HG02571 (cell line): ENCODE results near the gene VAV2.

Source experiments
- ATAC-seq: cut with Tn5 transposase; IDR thresholded peaks from one replicate; pipeline ENCODE4 v1.9.1; 2021; ENCODE audit warnings: mild to moderate bottlenecking, moderate library complexity; ENCODE audit not compliant: unreplicated experiment

The VAV2 gene

GRCh38 chr9:133955821-133956411 is 36.2 kb downstream of the VAV2 start:
- ATAC-seq: no peak

DNA sequence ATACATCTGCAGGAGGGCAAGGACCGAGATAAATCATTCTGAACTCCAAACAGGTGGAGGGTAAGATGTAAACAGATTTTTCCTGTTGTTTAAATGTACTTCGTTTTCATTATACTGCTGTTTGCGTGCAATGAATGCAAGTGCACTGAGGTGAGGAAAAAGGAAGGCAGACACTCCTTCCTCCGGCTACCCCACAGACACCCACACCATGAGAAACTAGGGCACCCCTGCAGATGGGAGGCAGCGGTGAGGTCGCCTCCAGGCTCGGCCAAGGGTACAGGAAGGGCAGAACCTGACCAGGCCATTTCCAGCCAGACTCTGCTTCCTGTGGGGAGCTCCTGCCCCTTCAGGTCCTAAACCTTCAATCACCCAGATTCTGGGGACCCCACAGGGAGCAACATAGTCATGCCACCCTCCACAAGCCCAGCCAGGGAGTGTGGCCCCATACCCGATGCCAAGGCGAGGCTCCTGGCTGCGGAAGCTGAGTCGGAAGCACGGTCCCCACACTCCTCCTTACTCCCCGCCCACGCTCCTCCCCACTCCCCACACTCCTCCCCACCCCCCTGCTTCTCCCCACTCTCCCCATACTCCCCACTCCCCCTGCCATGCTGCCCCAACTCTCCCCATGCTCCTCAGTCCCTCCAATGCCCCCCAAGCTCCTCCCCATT is 37.1 kb downstream of the VAV2 start:
- no peak for ATAC-seq

GRCh38 chr9:133953976-133954709 is 38.0 kb downstream of the VAV2 start:
- ATAC-seq: no peak

GRCh38 chr9:133953621-133953975 is 38.5 kb downstream of the VAV2 start:
- ATAC-seq: no peak

- ATAC-seq: no peak
Measured at GRCh38 chr9:133952598-133953550, 39.2 kb downstream of the VAV2 start.

GRCh38 chr9:133951265-133951664 is 40.9 kb downstream of the VAV2 start:
- ATAC-seq: no peak

DNA sequence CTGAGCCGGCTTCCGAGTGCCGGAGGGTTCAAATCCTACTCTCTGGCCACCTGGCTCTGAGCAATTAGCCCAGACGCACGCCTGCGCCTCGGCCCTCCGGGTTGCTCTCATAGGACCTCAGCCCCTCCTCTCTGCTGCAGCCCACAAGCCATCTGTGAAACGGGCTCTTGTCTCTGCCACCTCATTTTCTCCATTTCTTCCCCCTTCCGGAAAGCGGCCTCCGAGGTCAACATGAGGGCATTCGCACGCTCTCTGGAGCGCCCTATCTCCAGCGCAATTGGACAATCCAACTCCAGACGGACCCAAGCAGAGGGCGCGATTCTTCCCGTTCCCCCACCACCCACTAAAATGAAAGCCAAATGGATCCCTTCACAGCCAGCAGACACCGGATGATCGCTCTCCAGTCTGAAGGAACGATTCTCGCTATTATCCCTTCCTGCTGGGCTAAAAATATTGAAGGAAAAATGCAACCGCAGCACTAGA is 41.5 kb downstream of the VAV2 start:
- no peak for ATAC-seq

DNA sequence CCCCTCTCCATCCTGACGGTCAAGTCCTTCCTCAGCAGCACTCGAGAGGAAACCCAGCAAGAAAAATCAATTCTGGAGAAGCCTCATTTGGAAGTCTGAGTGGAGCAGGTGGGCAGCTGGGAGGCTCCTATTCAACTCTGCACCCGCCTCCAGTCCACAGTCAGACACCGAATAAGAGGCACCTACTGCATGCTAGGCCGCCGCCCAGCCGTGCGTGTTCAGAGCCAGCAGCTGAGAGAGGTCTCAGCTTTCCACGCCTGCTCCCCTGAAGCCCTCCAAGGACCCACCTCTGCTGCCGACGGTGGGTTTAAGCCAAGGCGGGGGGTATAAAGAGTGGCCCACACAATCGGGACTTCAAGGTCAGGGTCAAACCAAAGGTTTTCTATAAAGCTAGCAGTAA is 41.9 kb downstream of the VAV2 start:
- ATAC-seq: no peak

- ATAC-seq: no peak
Measured at GRCh38 chr9:133949486-133950061, 42.5 kb downstream of the VAV2 start.

- no peak for ATAC-seq
Measured at GRCh38 chr9:133948561-133949485, 43.3 kb downstream of the VAV2 start.

- no peak for ATAC-seq
Measured at GRCh38 chr9:133948131-133948530, 44.0 kb downstream of the VAV2 start.

GRCh38 chr9:133946840-133947486 is 45.2 kb downstream of the VAV2 start:
- no peak for ATAC-seq

DNA sequence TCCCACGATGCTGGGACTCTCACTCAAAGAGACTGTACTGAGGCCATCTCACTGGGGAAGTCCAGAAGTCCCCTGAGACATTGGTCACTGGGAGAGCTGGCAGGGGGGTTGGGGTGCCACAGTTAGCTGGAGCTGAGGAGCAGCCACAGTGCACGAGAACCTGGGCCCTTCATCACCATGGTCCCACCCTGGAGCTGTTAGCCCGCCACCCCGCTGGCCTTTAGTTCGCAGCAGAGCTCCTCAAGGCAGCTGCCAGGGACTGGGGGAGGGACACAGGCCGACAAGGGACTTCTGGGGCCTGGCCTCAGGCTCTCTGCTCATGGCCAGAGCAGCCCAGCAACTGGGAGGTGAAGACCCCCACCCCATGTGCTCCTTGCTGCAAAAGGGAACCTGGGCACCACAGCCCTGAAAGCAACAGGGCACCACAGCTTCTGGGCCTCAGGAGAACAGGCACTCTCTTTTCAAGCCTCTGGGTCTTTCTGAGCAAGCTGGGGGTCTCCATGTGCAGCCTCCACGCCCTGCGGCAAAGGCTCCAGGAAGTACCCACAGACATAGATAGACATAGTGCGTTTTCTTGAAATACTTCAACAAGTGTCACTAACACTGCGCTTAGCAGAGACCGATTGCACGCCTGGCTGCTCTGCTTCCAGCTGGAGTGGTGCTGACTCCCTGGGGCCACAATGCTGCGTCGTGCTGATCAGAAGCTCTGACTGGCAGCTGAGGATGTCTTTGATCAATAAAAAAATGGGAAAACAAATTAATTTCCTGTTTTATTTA is 46.0 kb downstream of the VAV2 start:
- ATAC-seq: peak; percentile 42

- peak; percentile 48 for ATAC-seq
Measured at GRCh38 chr9:133945314-133945975, 46.7 kb downstream of the VAV2 start.

DNA sequence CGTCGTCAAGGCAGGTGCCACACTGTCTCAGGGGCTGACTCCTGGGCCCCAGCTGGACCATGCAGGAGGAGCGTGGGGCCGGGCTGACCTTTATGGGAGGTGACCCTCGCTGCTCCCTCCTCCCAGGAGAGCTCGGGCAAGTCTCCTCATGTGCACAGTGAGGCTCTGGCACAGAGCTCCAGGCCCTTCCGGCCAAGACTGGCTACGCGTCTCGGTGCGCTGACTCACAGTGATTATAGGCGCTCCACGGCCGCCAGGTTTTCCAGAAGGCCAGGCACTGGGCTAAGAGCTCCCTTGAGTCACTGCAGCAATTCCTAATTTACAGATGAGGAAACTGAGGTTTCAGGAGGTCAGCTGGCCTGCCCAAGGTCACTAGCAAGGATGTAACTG is 47.4 kb downstream of the VAV2 start:
- ATAC-seq: no peak

- no peak for ATAC-seq
Measured at GRCh38 chr9:133943781-133944745, 48.1 kb downstream of the VAV2 start.
